Astrocyte (in vitro differentiated cells and primary cell): ENCODE data around the gene TOR4A.

Experiments
- CTCF ChIP-seq: IDR thresholded peaks from 2 replicates; pipeline ENCODE4 v1.5.1; 2011; ENCODE audit warnings: low read depth, mild to moderate bottlenecking, inconsistent platforms, low read length, moderate library complexity; ENCODE audit not compliant: insufficient read depth
- EZH2 ChIP-seq: IDR thresholded peaks from 2 replicates; pipeline ENCODE4 v1.6.1; 2012; ENCODE audit warnings: mild to moderate bottlenecking, low read length, inconsistent platforms; ENCODE audit not compliant: insufficient read depth

- TF ChIP-seq CTCF (no peak), EZH2 (peak; percentile 58)
Measured at GRCh38 chr9:137295849-137296669, 18.5 kb downstream of the TOR4A start.
